HG03280 (cell line): Measurements from ENCODE around the gene DHRS13.
"Not testable (repeated sequence)": the region's sequence is repeated elsewhere in the genome, so short reads cannot be mapped to it uniquely, and the experiment has no call there.

Source experiments
- ATAC-seq: cut with Tn5 transposase; IDR thresholded peaks from one replicate; pipeline ENCODE4 v1.9.1; 2021; ENCODE audit warnings: mild to moderate bottlenecking, moderate library complexity; ENCODE audit not compliant: unreplicated experiment

DHRS13 gene

GRCh38 chr17:28906706-28907438 lies 4.0 kb upstream of the DHRS13 start:
- ATAC-seq: no peak

DNA sequence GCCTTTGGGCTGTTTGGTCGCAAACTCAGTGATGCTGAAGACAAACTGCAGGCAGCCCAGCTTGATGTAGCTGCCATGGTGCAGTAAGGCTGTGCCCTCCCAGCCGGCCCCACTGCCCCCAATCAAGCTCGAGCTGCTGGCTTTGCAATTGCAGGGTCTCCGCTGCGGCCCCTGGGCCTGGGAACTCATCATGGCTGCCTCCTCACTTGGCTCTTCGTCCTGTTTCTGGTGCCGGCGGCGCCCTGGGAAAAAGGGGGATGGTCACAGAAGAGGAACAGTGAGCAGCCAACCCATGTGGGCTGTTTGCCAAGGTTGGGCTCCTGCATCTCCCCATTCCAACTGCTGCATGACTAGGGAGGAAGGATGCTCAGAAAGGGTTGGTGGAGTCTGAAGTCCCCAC lies 3.4 kb upstream of the DHRS13 start:
- ATAC-seq: no peak

GRCh38 chr17:28904800-28905199 lies 1.9 kb upstream of the DHRS13 start:
- no peak for ATAC-seq

DNA sequence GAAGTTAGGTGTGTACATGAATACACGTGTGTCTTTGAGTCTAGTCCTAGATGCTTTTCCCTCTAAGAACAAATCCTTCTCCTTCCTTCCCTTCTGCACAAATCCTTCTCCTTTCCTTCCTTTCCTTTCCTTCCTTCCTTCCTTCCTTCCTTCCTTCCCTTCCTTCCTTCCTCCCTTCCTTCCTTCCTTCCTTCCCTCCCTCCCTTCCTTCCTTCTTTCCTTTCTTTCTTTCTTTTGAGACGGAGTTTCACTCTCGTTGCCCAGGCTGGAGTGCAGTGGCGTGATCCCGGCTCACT lies 615 bp upstream of the DHRS13 start:
- ATAC-seq: not testable (repeated sequence)

- peak; percentile 35 for ATAC-seq
Measured at GRCh38 chr17:28901866-28902818, 737 bp downstream of the DHRS13 start.

DNA sequence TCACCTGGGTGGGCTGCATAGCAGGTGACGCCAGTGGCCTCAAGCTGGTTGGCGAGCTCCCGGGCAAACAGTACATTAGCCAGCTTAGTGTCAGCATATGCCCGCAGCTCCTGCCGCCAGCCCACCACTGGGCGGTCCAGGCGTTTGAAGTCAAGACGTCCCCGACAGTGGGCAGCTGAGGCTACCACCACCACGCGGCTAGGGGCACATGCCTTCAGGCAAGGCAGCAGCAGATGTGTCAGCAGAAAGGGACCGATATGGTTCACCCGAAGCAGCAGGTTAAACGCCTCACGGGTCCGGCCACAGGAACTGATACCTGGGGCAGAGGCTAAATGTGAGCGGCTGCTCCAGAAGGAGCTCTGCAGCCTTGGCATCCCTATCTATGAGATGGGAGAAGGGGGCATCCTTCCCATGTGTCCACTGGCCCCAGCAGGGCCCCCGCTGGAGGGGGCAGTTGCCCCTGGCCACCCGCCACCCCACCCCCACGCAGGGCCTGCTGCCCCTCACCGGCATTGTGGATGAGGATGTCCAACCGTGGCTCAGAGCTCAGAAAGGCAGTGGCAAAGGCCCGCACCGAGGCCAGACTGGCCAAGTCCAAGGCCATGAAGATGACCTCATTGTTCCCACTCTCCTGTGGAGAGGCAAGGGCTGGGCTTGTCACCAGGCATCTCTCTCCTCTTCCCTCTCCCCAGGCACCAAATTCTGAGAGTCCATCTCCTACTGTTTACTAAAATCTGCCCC lies 1.7 kb downstream of the DHRS13 start:
- ATAC-seq: no peak

GRCh38 chr17:28899212-28899815 lies 3.6 kb downstream of the DHRS13 start:
- no peak for ATAC-seq

GRCh38 chr17:28898527-28898955 lies 4.3 kb downstream of the DHRS13 start:
- ATAC-seq: no peak

DNA sequence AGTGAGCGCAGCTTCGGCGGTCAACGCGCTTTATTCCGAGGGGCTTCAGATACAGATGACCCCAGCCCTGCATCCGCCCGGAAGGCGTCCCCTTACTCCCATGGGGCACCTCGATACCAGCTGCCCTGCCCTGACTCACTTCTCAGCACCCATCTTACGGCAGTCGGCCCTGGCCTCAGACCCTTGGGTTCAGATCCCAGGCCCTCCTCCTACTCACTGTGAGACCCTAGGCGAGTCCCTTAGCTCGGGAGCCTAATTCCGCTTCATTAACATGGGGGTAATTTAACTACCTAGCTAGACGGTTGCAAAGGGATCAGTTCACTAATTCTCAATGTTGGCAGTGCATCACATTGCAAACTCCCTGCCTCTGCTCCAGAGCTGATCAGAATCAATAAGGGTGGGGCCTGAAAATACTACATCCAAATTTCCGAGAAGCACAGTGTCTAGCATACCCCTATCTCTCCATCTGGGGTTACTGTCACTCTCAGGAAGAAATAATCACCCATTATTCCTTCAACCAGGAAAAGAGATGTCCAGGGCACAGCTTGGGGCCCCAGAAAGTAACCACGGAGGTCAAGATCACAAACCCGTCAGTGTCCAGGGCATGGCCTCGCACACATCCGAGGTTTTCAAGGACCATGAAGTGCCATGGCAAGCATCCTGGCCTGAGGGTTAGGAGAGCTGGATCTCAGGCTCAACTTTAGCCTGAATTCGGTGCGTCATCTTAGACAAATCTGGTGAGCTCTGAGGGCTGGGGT lies 4.9 kb downstream of the DHRS13 start:
- no peak for ATAC-seq

- ATAC-seq: no peak
Measured at GRCh38 chr17:28896884-28897768, 5.8 kb downstream of the DHRS13 start, which contains the start of gene FLOT2. TSS of gene FLOT2 (minus strand) at chr17:28897733. CDS start at chr17:28897574, 159 bp downstream.

DNA sequence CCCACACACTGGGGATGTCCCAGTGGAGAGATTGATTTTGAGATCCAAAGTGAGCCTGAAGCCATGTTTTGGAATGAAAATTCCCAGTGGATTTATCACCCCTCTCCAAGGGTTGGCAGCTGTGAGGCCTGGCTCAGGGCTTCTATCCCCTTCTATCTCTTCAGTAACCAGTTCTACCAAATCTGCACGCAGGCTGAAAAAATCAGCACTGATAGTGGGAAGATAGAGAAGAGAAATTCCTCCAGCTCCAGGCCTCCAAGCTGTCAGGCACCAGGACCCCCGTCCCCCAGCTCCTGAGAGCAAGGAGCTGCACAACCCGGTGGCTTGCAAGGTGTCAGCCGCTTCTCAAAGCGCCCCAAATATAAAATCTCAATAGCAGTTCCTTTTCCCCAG lies 6.4 kb downstream of the DHRS13 start:
- no peak for ATAC-seq

- ATAC-seq: no peak
Measured at GRCh38 chr17:28895794-28896447, 7.0 kb downstream of the DHRS13 start.

DNA sequence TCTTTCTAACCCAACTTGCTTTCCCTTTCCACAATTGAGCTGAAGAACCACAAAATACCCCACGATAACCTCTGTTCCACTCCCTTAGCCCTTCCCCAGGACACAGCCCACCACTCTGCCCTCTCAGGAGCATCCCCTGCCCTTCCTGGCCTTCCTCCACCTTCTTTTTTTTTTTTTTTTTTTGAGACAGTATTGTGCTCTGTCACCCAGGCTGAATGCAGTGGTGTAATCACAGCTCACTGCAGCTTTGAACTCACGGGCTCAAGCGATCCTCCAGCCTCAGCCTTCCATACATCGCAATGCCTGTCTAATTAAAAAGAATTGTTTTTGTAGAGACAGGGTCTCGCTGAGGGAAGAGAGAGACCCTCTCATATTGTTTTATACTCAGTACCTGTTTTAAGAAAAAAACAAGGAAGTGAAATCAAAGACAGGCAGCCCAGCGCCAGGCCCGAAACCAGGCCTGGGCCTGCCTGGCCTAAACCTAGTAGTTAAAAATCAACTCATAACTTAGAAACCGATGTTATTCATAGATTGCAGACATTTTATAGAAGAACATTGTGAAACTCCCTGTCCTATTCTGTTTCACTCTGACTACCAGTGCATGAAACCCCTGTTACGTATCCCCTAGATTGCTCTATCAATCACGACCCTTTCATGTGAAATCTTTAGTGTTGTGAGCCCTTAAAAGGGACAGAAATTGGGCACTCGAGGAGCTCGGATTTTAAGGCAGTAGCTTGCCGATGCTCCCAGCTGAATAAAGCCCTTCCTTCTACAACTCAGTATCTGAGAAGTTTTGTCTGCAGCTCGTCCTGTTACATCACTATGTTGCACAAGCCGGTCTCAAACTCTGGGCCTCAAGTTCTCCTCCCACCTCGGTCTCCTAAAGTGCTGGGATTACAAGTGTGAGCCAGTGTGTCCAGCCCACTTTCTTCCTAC lies 9.4 kb downstream of the DHRS13 start:
- not testable (repeated sequence) for ATAC-seq

- no peak for ATAC-seq
Measured at GRCh38 chr17:28892024-28892423, 10.9 kb downstream of the DHRS13 start.

DNA sequence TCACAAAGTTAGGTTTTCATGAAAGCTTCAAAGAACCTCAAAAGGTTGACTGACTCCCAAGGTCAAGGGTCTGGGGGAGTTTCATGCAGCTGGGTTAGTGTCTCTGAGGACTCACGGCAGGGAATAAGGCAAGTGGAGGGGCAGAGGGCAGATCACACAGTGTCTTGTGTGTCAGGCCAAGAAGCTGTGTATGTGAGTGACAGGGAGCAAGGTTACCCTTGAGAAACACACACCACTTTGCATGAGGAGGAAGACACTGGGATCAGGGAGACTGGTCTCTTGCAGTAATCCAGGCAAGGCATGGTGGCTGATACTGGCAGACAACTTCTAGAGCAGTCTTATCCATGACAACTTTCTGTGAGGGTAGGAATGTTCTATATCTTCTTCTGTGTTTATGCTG lies 11.7 kb downstream of the DHRS13 start:
- ATAC-seq: no peak

- no peak for ATAC-seq
Measured at GRCh38 chr17:28889996-28890395, 12.9 kb downstream of the DHRS13 start.

- no peak for ATAC-seq
Measured at GRCh38 chr17:28888832-28889231, 14.0 kb downstream of the DHRS13 start.
